GM19372 (cell line): Measurements from ENCODE around the gene OR56B4.
"Not testable (repeated sequence)": the region's sequence is repeated elsewhere in the genome, so short reads cannot be mapped to it uniquely, and the experiment has no call there.

Experiments used
- ATAC-seq: cut with Tn5 transposase; IDR thresholded peaks from one replicate; pipeline ENCODE4 v1.9.1; 2021; ENCODE audit warnings: mild to moderate bottlenecking, low read depth, moderate library complexity; ENCODE audit not compliant: unreplicated experiment

The OR56B4 gene

DNA sequence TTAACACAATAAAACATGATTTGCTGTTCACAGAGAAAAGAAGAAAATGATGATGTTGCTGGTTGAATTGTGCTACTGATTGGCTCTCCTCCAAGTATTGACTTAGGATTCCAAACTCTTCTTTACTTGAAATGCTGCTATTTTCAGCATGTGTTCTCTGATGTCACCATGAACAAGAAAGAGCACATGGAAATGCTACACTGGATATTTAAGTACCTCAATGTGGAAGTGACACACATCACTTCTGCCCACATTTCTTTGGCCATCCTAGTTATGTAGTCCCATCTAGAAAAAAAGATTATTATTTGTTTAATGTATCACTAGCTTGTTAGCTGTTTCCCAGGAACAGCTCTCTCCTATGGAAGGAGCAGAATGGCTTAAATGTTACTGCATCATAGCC is 35.5 kb downstream of the OR56B4 start:
- ATAC-seq, result no peak

DNA sequence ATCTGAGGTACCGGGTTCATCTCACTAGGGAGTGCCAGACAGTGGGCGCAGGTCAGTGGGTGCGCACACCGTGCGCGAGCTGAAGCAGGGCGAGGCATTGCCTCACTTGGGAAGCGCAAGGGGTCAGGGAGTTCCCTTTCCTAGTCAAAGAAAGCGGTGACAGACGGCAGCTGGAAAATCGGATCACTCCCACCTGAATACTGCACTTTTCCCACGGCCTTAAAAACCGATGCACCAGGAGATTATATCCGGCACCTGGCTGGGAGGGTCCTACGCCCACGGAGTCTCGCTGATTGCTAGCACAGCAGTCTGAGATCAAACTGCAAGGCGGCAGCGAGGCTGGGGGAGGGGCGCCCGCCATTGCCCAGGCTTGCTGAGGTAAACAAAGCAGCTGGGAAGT is 36.3 kb downstream of the OR56B4 start:
- ATAC-seq, result not testable (repeated sequence)

DNA sequence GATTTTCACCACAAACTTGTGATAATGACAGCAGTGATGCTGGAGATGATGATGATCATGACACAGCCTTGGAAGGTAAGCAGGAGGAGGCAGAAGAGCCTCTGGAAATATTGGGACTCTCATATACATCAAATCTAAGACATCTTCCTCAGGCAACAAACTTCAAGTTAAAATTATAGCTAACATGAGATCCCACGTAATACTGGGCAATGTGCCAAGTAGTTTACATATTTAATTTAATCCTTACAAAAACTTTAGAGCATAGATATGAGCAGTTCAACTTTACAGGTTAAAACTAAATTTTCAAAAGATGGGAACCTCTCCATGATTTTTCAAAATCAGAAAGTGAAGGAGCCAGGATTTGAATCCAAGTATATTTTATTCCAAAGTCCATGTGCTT is 43.6 kb downstream of the OR56B4 start:
- ATAC-seq, result no peak

DNA sequence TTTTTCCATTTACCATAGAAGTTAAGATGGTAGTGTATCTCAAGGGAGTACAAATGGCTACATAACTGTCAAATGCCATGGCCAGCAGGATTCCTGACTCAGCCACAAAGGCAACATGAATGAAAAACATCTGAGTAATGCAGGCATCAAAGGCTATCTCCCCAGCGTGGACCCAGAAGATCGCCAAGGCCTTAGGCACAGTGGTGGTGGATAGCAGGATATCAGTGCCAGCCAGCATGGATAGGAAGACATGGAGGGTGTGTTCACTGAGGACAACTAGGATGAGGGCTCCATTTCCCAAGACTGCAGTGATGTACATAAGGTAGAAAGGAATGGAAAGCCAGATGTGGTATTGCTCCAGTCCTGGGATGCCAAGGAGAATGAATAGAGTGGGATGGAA is 44.6 kb downstream of the OR56B4 start:
- ATAC-seq, result no peak

DNA sequence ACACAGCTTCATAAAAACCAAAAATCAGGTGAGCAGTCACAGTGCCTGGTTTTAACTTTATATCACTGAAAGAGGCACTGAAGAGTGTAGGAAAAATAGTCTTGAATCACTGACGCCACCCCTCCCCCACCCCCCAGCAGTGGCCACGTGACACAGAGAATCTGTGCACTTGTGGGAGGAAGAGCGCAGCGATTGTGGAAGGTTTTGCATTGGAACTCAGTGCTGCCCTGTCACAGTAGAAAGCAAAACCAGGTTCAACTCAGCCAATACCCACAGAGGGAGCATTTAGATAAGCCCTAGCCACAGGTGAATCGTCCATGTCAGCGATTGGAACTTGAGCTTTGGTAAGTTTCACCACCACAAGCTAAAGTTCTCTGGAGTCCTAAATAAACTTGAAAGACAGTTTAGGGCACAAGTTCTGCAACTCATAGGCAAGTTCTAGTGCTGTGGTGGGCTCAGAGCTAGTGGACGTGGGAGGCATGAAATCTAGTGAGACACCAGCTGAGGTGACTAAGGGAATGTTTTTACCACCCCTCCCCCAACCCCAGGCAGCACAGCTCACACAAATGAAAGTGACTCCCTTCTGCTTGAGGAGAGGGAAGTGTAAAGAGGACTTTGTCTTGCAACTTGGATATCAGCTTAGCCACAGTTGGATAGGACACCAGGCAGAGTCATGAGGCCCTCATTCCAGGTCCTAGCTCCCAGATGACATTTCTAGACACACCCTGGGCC is 49.3 kb downstream of the OR56B4 start:
- no peak for ATAC-seq
